ENCODE results near the gene SAPCD2. TPM values are rescaled to one million over a fixed set of nuclear protein-coding genes. Genes with fewer than 3 reads are reported as not detected.

SAPCD2 gene
- total RNA-seq, 2 experiments from 2014 or later, result 26.8 to 27.0 TPM

Other genes starting within 250 kb of the SAPCD2 start
- 1 to 10 TPM; 8.7 TPM for gene AJM1, start 228.1 kb downstream of the SAPCD2 start, total RNA-seq
- gene PHPT1, start 221.1 kb downstream of the SAPCD2 start, total RNA-seq, result 10 to 100 TPM; 82.3 to 85.4 TPM
- 10 to 100 TPM; 12.5 to 13.6 TPM for gene MAMDC4, start 218.2 kb downstream of the SAPCD2 start, total RNA-seq
- 100 to 1,000 TPM; 301 to 316 TPM for gene EDF1, start 204.2 kb downstream of the SAPCD2 start, total RNA-seq
- gene TRAF2, start 184.0 kb downstream of the SAPCD2 start, total RNA-seq, result 10 to 100 TPM; 43.6 to 45.7 TPM
- 100 to 1,000 TPM; 118 to 119 TPM for gene FBXW5, start 125.8 kb downstream of the SAPCD2 start, total RNA-seq
- 1 to 10 TPM; 1.5 to 3.2 TPM for gene C8G, start 125.3 kb downstream of the SAPCD2 start, total RNA-seq
- gene LCN12, start 118.3 kb downstream of the SAPCD2 start, total RNA-seq, result 1 to 10 TPM; 2.5 to 2.9 TPM
- gene PTGDS, start 93.1 kb downstream of the SAPCD2 start, total RNA-seq, result 10 to 100 TPM; 44.2 to 45.4 TPM
- 1 to 10 TPM in 1 of 2 experiments, under 1 TPM in 1; 0.98 to 1.0 TPM for gene LCNL1, start 87.6 kb downstream of the SAPCD2 start, total RNA-seq
- gene PAXX, start 78.1 kb downstream of the SAPCD2 start, total RNA-seq, result 10 to 100 TPM; 64.4 to 68.5 TPM
- gene CLIC3, start 74.0 kb downstream of the SAPCD2 start, total RNA-seq, result 1 to 10 TPM; 3.7 to 4.9 TPM
- 10 to 100 TPM; 55.5 to 65.9 TPM for gene ABCA2, start 42.3 kb downstream of the SAPCD2 start, total RNA-seq
- gene FUT7, start 38.5 kb downstream of the SAPCD2 start, total RNA-seq, result 10 to 100 TPM in 1 of 2 experiments, 1 to 10 TPM in 1; 9.9 to 10.4 TPM
- gene NPDC1, start 24.4 kb downstream of the SAPCD2 start, total RNA-seq, result 10 to 100 TPM; 82.8 to 89.2 TPM
- under 1 TPM; 0.15 to 0.40 TPM for gene ENTPD2, start 16.5 kb downstream of the SAPCD2 start, total RNA-seq
- 10 to 100 TPM; 20.2 to 21.9 TPM for gene UAP1L1, start 7.0 kb upstream of the SAPCD2 start, total RNA-seq
- 10 to 100 TPM; 51.4 to 51.9 TPM for gene MAN1B1, start 16.4 kb upstream of the SAPCD2 start, total RNA-seq
- 100 to 1,000 TPM; 253 to 257 TPM for gene DPP7, start 44.2 kb upstream of the SAPCD2 start, total RNA-seq
- under 1 TPM; 0.40 to 0.43 TPM for gene GRIN1, start 68.6 kb upstream of the SAPCD2 start, total RNA-seq
- not detected for gene LRRC26, start 99.5 kb upstream of the SAPCD2 start, total RNA-seq
- gene TMEM210, start 101.5 kb upstream of the SAPCD2 start, total RNA-seq, result not detected
- gene ANAPC2, start 118.0 kb upstream of the SAPCD2 start, total RNA-seq, result 10 to 100 TPM; 53.3 to 57.8 TPM
- 10 to 100 TPM; 70.0 to 76.3 TPM for gene SSNA1, start 118.1 kb upstream of the SAPCD2 start, total RNA-seq
- gene TPRN, start 130.2 kb upstream of the SAPCD2 start, total RNA-seq, result 1 to 10 TPM; 8.5 to 9.4 TPM
- gene TMEM203, start 135.1 kb upstream of the SAPCD2 start, total RNA-seq, result 10 to 100 TPM; 28.9 to 29.2 TPM
- 10 to 100 TPM; 27.7 to 30.0 TPM for gene NDOR1, start 135.1 kb upstream of the SAPCD2 start, total RNA-seq
- gene RNF208, start 151.7 kb upstream of the SAPCD2 start, total RNA-seq, result 1 to 10 TPM; 2.2 to 2.5 TPM
- gene CYSRT1, start 154.6 kb upstream of the SAPCD2 start, total RNA-seq, result under 1 TPM; 0.86 to 0.93 TPM
- gene RNF224, start 156.9 kb upstream of the SAPCD2 start, total RNA-seq, result under 1 TPM in 1 of 2 experiments, not detected in 1; 0.20 TPM
- gene SLC34A3, start 160.3 kb upstream of the SAPCD2 start, total RNA-seq, result not detected
- 100 to 1,000 TPM; 314 to 319 TPM for gene TUBB4B, start 170.7 kb upstream of the SAPCD2 start, total RNA-seq
- gene STPG3, start 180.7 kb upstream of the SAPCD2 start, total RNA-seq, result not detected
- gene NELFB, start 184.8 kb upstream of the SAPCD2 start, total RNA-seq, result 10 to 100 TPM; 58.8 to 59.6 TPM
- 10 to 100 TPM; 22.4 to 23.2 TPM for gene TOR4A, start 207.2 kb upstream of the SAPCD2 start, total RNA-seq
- under 1 TPM; 0.71 to 0.75 TPM for gene NRARP, start 231.7 kb upstream of the SAPCD2 start, total RNA-seq

Measured in activated CD4-positive, alpha-beta memory T cell treated with anti-CD3 and anti-CD28 coated beads, Interleukin-2, amount 10 ng/mL, durations not matched to agents 7 days and 5 days (primary cell).